Nephron (organoid): ENCODE measurements around the gene PRF1.
A peak's percentile ranks its signal among the peaks of the same experiment; 100 is the strongest.

Source experiments
- H3K27ac Mint-ChIP-seq, 3 experiments: 2 replicates each; pipeline ENCODE4 v1.8.0; 2020; ENCODE audit warnings: mixed read lengths in 3 of 3, mild to moderate bottlenecking in 2 of 3, moderate library complexity in 1 of 3
- H3K27me3 Mint-ChIP-seq: 2 replicates; pipeline ENCODE4 v1.8.0; 2021; ENCODE audit warnings: low read depth, mild to moderate bottlenecking, moderate library complexity, mixed read lengths
- H3K36me3 Mint-ChIP-seq: 2 replicates; pipeline ENCODE4 v1.8.0; 2020; ENCODE audit warnings: low read depth, mixed read lengths
- H3K4me1 Mint-ChIP-seq: 2 replicates; pipeline ENCODE4 v1.8.0; 2020; ENCODE audit warnings: mixed read lengths
- H3K4me3 Mint-ChIP-seq, 3 experiments: 2 replicates each; pipeline ENCODE4 v1.8.0; 2020; ENCODE audit warnings: mild to moderate bottlenecking in 3 of 3, mixed read lengths in 3 of 3, moderate library complexity in 2 of 3
- H3K9me3 Mint-ChIP-seq: 2 replicates; pipeline ENCODE4 v1.8.0; 2020; ENCODE audit warnings: mixed read lengths
- TF ChIP-seq, protein P1 (sequence below), 3 experiments: fragments of 200-600 bp; sonication (generic); IDR thresholded peaks; one replicate each; pipeline ENCODE4 v1.5.0; 2021; ENCODE audit warnings: antibody characterized with exemption in 3 of 3; ENCODE audit not compliant: unreplicated experiment in 3 of 3

Gene PRF1

DNA sequence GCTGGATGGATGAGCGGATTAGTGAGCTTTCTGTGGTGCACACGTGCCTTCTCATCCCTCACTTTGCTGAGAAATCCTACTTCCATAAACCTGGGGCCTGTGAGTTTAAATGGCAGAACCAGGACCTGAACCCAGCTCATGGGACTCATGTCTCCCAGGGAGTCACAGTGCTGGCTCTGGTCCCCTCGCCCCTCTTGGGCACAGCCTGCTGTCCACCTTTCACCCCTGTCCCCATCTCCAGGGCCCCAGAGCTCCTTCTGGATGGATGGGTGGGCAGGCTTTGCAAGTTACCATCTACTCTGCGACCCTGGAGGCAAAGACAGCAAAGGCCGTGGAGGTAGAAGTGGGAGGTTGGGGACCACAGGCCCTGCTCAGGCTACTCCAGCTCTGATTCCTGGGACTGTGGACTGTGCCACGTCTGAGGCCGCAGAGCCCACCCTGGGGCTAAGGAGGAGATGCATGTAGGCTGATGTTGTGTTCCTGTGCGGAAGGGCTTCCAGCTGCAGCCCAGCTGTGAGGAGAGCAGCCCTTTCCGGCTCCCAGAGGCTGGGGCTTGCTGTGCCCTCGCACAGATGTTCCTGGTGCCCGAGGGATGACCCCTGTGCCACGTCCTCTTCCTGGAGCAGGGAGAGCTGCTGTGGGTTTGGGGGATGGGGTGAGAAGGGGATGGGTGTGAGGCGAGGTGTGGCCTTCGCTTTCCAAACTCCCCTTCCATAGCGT lies 40.3 kb downstream of the PRF1 start:
- peaks cover 3% of the 10 kb centered on the region for H3K27me3 Mint-ChIP-seq
- H3K4me3 Mint-ChIP-seq = no peak overlapping the region
- H3K4me1 Mint-ChIP-seq = peaks cover 50% of the 10 kb centered on the region
- TF ChIP-seq, protein P1, sequence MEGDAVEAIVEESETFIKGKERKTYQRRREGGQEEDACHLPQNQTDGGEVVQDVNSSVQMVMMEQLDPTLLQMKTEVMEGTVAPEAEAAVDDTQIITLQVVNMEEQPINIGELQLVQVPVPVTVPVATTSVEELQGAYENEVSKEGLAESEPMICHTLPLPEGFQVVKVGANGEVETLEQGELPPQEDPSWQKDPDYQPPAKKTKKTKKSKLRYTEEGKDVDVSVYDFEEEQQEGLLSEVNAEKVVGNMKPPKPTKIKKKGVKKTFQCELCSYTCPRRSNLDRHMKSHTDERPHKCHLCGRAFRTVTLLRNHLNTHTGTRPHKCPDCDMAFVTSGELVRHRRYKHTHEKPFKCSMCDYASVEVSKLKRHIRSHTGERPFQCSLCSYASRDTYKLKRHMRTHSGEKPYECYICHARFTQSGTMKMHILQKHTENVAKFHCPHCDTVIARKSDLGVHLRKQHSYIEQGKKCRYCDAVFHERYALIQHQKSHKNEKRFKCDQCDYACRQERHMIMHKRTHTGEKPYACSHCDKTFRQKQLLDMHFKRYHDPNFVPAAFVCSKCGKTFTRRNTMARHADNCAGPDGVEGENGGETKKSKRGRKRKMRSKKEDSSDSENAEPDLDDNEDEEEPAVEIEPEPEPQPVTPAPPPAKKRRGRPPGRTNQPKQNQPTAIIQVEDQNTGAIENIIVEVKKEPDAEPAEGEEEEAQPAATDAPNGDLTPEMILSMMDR (IDR thresholded peaks at IDR 0.05; ENCODE audit: unreplicated experiment in 3 of 3) = no peak
- no peaks in the 10 kb centered on the region for H3K9me3 Mint-ChIP-seq
- H3K36me3 Mint-ChIP-seq = no peaks in the 10 kb centered on the region
- H3K27ac Mint-ChIP-seq = peak overlapping the region in 2 of 3 experiments; percentile 44 to 51

DNA sequence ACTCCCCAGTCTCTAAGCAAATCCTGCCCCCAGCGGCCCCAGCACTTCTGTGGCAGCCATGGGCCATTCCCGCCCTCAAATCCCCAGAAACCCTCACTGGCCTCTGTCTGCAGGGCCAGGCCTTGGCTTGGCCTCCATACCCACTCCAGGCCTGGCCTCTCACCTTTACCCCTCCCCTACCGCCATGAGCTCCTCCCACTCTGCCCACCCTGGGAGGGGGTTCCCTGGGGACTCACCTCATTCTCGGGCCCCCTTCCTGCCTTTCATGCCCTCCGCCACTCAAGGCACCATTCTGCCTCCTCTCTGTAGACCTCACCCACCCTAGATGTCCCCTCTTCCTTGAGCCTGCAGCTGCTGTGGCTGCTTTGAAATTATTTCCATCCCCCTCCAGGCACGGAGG lies 41.0 kb downstream of the PRF1 start:
- H3K27ac Mint-ChIP-seq = peak overlapping the region in 2 of 3 experiments; percentile 51 to 87
- H3K36me3 Mint-ChIP-seq = no peaks in the 10 kb centered on the region
- no peaks in the 10 kb centered on the region for H3K9me3 Mint-ChIP-seq
- TF ChIP-seq, protein P1 (IDR thresholded peaks at IDR 0.05; ENCODE audit: unreplicated experiment in 3 of 3) = no peak
- no peak overlapping the region for H3K4me3 Mint-ChIP-seq
- H3K27me3 Mint-ChIP-seq = peaks cover 3% of the 10 kb centered on the region
- peaks cover 50% of the 10 kb centered on the region for H3K4me1 Mint-ChIP-seq

DNA sequence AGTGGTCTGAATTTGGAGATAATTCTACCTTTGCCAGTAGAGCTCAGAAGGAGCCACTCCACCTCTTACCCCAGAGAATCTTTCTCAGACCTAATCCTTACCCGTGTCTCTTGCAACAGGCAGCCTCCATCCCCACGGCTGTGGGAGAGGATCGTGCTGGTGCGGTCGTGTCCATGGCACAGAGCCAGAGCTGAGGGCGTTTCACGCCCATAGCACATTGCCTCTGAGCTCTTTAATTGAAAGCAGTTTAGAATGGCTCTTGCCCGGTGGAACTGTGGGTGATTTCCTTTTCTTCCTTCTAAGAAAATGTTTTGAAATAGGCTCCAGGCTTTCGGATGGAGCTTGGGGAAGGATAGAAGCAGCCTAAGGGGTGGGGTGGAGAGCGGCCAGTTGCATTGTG lies 41.5 kb downstream of the PRF1 start:
- Mint-ChIP-seq H3K4me3 (peak overlapping the region in 1 of 3 experiments; percentile 53), H3K36me3 (no peaks in the 10 kb centered on the region), H3K9me3 (no peaks in the 10 kb centered on the region), H3K4me1 (peaks cover 50% of the 10 kb centered on the region), H3K27ac (peak overlapping the region in 2 of 3 experiments; percentile 51 to 87), H3K27me3 (peaks cover 3% of the 10 kb centered on the region)
- TF ChIP-seq, protein P1 (IDR thresholded peaks at IDR 0.05; ENCODE audit: unreplicated experiment in 3 of 3) = no peak

DNA sequence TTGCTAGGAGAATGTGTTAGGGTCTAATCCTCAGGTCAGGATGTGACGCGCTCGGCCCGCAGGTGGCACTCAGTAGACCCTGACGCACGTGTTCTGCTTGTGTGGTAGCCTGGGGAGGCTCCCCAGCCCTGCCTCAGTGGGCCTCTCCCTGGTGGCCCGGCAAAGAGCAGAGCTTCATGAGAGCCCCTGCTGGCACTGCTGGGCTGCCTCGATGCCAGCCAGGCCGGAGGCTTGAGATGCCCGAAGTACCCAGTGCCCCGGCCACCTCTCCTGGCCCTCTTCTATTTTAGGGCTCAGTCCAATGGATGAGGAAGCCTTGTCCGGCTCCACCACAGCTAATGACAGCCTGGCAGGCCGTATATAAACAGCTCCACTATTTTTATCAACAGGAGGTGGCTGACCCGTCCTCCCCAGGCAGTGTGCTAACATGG lies 42.0 kb downstream of the PRF1 start:
- Mint-ChIP-seq H3K36me3 (no peaks in the 10 kb centered on the region), H3K27ac (peak overlapping the region in 2 of 3 experiments; percentile 51 to 87), H3K4me1 (peaks cover 50% of the 10 kb centered on the region), H3K9me3 (no peaks in the 10 kb centered on the region), H3K27me3 (peaks cover 3% of the 10 kb centered on the region), H3K4me3 (no peak overlapping the region)
- TF ChIP-seq, protein P1 (IDR thresholded peaks at IDR 0.05; ENCODE audit: unreplicated experiment in 3 of 3) = no peak

DNA sequence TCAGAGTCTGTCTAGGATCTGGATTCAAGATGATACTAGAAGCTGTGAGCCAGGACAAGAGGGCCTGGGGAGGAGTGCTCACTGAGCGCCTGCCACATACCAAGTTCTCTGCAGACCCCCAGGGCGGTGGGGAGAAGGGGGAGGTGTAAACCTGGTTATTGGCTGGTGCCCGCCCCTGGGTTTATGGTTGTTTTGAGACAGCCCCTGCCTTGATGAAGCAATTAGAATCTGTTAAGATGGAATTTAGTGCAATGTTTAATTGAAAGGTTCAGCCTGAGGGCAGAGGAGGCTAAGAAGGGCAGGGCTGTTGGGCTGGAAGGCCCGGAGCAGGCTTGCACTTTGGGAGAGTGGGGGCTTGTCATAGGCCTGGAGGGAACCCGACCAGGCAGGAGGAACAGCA lies 42.7 kb downstream of the PRF1 start:
- TF ChIP-seq, protein P1 (IDR thresholded peaks at IDR 0.05; ENCODE audit: unreplicated experiment in 3 of 3) = no peak
- Mint-ChIP-seq H3K27me3 (peaks cover 3% of the 10 kb centered on the region), H3K27ac (peak overlapping the region in 2 of 3 experiments; percentile 17 to 51), H3K36me3 (no peaks in the 10 kb centered on the region), H3K4me1 (peaks cover 50% of the 10 kb centered on the region), H3K9me3 (no peaks in the 10 kb centered on the region), H3K4me3 (no peak overlapping the region)
